A549 treated with AZD9567 at 1 μM for 4 hours (cell line): Measurements from ENCODE around the gene CCL4. TPM values are rescaled to one million over a fixed set of nuclear protein-coding genes. Genes with fewer than 3 reads are reported as not detected.

Experiments used
- total RNA-seq: library from RNA; stranded (reverse); fragments of 200-300 nt; extraction: Qiagen RNA extraction; gene quantifications from 5 replicates; pipeline ENCODE4 v1.2.3, GENCODE V29; 2022; ENCODE audit not compliant: insufficient read depth

Gene CCL4
- not detected in 5 replicates for total RNA-seq

DNA sequence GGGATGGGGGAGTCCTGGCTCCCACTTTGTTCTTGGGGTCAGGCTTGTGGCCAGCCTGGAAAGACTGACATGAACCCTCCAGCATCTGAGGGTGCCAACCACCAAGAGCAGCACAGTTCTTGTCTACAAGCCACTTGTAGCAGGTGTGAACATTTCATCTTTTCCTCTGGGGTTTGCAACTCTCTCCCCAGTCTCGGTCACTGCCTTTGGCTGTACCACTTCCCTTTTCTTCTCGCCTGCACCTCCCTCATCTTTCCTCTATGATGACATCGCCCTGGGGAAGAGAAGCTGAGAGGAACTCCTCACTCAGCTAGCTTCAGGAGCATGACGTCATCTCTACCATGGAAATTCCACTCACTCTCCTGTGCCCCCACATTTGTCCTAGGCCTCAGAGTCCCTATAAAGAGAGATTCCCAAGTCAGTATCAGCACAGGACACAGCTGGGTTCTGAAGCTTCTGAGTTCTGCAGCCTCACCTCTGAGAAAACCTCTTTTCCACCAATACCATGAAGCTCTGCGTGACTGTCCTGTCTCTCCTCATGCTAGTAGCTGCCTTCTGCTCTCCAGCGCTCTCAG lies at the start of gene CCL4:
TSS of gene CCL4 (plus strand) at position 427 of the 575 bp plus-strand sequence. CDS start at position 506, 79 bp downstream.

DNA sequence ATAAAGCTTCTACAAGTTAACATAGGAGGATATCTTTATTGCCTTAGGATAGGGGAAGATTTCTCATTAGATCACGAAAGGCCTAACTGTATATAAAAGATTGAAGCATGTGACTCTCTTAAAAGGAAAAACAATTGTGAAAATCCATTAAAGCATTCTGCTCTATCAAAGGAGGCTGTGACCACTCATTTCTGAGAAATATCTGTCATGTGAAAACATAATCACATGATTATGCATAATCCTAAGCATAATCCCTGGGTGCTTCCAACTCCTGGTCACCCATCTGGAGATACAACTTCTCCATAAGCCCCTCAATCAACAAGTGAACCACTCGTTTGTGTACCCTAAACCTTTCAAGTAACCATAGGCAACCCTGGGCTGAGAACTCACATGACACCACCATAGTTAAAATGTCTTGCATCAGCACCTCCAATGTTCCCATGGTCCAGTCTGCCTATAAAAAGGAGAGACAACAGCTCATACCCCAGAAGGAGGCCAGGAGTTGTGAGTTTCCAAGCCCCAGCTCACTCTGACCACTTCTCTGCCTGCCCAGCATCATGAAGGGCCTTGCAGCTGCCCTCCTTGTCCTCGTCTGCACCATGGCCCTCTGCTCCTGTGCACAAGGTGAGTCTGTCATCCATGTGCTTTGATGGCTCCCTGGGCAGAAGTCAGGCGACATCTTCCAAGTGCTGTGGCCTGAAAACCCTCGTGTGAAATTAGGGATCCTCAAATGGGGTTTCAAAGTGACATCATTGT lies 39.7 kb upstream of the CCL4 start, which contains the start of gene CCL18:
TSS of gene CCL18 (plus strand) at position 487 of the 756 bp plus-strand sequence. CDS start at position 558, 71 bp downstream.

DNA sequence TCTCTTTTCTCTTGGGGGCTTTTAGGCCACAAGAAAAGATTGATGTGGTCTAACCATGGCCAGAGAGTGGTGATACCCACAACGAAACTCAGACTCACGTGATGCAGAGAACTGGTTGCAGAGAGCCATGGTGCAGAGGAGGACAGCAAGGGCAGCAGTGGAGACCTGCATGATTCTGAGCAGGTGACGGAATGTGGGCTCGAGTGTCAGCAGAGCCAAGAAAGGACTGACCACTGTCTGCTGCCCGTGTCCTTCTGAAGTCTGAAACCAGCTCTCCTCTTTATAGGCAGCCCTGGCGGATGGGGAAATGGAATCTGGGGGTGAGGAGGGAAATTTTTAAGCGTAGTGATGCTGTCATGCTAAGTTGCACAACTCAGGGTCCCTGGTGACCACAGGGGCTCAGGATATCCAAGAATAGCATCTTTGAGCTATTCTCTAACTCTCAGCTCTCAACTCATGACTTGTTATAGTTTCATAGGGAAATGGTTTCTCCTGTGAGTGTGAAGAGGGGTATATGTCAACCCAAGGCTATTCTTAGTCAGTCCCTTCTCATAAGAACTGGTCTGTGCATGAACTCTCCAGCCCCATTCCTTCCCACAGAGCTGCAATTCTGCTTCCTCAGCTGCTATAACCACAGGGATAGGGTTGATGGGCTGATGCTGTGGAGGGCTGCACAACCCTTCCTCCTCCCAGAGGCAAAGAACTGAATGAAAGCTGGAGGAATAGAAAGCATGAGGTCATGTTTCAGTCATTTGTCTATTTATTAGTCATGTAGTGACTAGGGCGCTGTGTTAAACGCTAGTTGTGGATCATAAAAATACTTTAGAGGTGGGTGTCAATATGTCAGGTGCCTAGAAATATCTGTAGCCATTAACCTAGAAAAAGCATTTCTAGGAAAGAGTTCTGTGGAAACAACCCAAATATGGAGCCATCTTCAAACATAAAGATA lies 13.5 kb upstream of the CCL4 start, which contains the start of gene CCL3:
TSS of gene CCL3 (minus strand) at position 256 of the 949 bp plus-strand sequence. CDS start at position 171, 85 bp downstream.

Other genes with a start within 250 kb of the CCL4 start
- not detected in 5 replicates for gene HEATR9, start 234.9 kb upstream of the CCL4 start, total RNA-seq
- gene CCL5, start 223.5 kb upstream of the CCL4 start, total RNA-seq, result 0.88 to 5.0 TPM (median 1.3 TPM) in 5 replicates
- gene RDM1, start 173.1 kb upstream of the CCL4 start, total RNA-seq, result 1.9 to 4.7 TPM (median 2.9 TPM) in 5 replicates
- not detected in 5 replicates for gene LYZL6, start 160.1 kb upstream of the CCL4 start, total RNA-seq
- gene CCL16, start 122.3 kb upstream of the CCL4 start, total RNA-seq, result not detected in 5 replicates
- not detected in 5 replicates for gene CCL14, start 117.1 kb upstream of the CCL4 start, total RNA-seq
- 0.07 to 0.10 TPM in 2 of 5 replicates, not detected in the others for gene CCL15, start 102.3 kb upstream of the CCL4 start, total RNA-seq
- not detected in 5 replicates for gene CCL23, start 85.9 kb upstream of the CCL4 start, total RNA-seq
- not detected in 5 replicates for gene CCL18, start 39.6 kb upstream of the CCL4 start, total RNA-seq
- not detected in 5 replicates for gene CCL3, start 13.7 kb upstream of the CCL4 start, total RNA-seq
- gene TBC1D3B, start 72.8 kb downstream of the CCL4 start, total RNA-seq, result 3.5 to 4.6 TPM (median 3.8 TPM) in 4 of 5 replicates, not detected in the other
- gene CCL3L1, start 92.9 kb downstream of the CCL4 start, total RNA-seq, result not detected in 5 replicates
- gene CCL4L2, start 107.2 kb downstream of the CCL4 start, total RNA-seq, result not detected in 5 replicates
- gene TBC1D3I, start 160.7 kb downstream of the CCL4 start, total RNA-seq, result 0.10 to 0.60 TPM (median 0.27 TPM) in 4 of 5 replicates, not detected in the other
- not detected in 5 replicates for gene TBC1D3G, start 220.1 kb downstream of the CCL4 start, total RNA-seq